ENCODE data around the gene DMAP1. TPM values are rescaled to one million over a fixed set of nuclear protein-coding genes. Genes with fewer than 3 reads are reported as not detected.
A peak's percentile ranks its signal among the peaks of the same experiment; 100 is the strongest.

Gene DMAP1
- total RNA-seq, 3 donors from 2014 or later (not counting 1 experiment from before 2014, with no cell fraction given) = 61.1 to 73.3 (median 67.3) TPM

- TF ChIP-seq CTCF (IDR thresholded peaks at IDR 0.05) = no peak
- Histone ChIP-seq H3K27ac (ENCODE audit: low read length) (no peak overlapping the region), H3K4me3 (ENCODE audit: low read length) (no peak overlapping the region), H3K4me1 (ENCODE audit: control insufficient read depth, insufficient read depth, low read length) (no peaks in the 10 kb centered on the region), H3K9me3 (ENCODE audit: control insufficient read depth, insufficient read depth, low read length) (no peaks in the 10 kb centered on the region), H3K36me3 (ENCODE audit: control insufficient read depth, insufficient read depth, low read length) (peaks cover 2% of the 10 kb centered on the region), H3K27me3 (ENCODE audit: control insufficient read depth, insufficient read depth, low read length) (no peaks in the 10 kb centered on the region)
- Mint-ChIP-seq H3K9me3 (no peaks in the 10 kb centered on the region), H3K4me1 (no peaks in the 10 kb centered on the region), H3K36me3 (no peaks in the 10 kb centered on the region), H3K4me3 (no peak overlapping the region), H3K27ac (no peak overlapping the region), H3K27me3 (ENCODE audit: low read depth in 2 of 2) (no peaks in the 10 kb centered on the region)
- 95% methylated on average over 16 of the region's 16 CpGs for WGBS (ENCODE audit: insufficient coverage)
- no peak for ATAC-seq
- no peak for DNase-seq
- intact Hi-C loops (cut with micrococcal nuclease) = no loop called here
Observed at GRCh38 chr1:44229435-44230167, 16.3 kb downstream of the DMAP1 start.

GRCh38 chr1:44230796-44231195, 17.5 kb downstream of the DMAP1 start:
- Histone ChIP-seq H3K4me3 (ENCODE audit: low read length) (no peak overlapping the region), H3K36me3 (ENCODE audit: control insufficient read depth, insufficient read depth, low read length) (peaks cover 2% of the 10 kb centered on the region), H3K9me3 (ENCODE audit: control insufficient read depth, insufficient read depth, low read length) (no peaks in the 10 kb centered on the region), H3K4me1 (ENCODE audit: control insufficient read depth, insufficient read depth, low read length) (no peaks in the 10 kb centered on the region), H3K27ac (ENCODE audit: low read length) (no peak overlapping the region), H3K27me3 (ENCODE audit: control insufficient read depth, insufficient read depth, low read length) (no peaks in the 10 kb centered on the region)
- 96% methylated on average over 3 of the region's 3 CpGs for WGBS (ENCODE audit: insufficient coverage)
- intact Hi-C loops (cut with micrococcal nuclease) = no loop called here
- DNase-seq = no peak
- Mint-ChIP-seq H3K9me3 (no peaks in the 10 kb centered on the region), H3K4me1 (no peaks in the 10 kb centered on the region), H3K4me3 (no peak overlapping the region), H3K36me3 (no peaks in the 10 kb centered on the region), H3K27ac (no peak overlapping the region), H3K27me3 (ENCODE audit: low read depth in 2 of 2) (no peaks in the 10 kb centered on the region)
- TF ChIP-seq CTCF (IDR thresholded peaks at IDR 0.05) = no peak
- no peak for ATAC-seq

- peaks cover 6% of the 10 kb centered on the region for H3K4me1 ChIP-seq (ENCODE audit: control insufficient read depth, insufficient read depth, low read length)
- no peak overlapping the region for H3K4me3 Mint-ChIP-seq
- H3K27me3 Mint-ChIP-seq (ENCODE audit: low read depth in 2 of 2) = no peaks in the 10 kb centered on the region
- ATAC-seq (no peak), DNase-seq (no peak)
- peaks cover 4 to 8% of the 10 kb centered on the region in 2 donors for H3K4me1 Mint-ChIP-seq
- intact Hi-C loops (cut with micrococcal nuclease) = no loop called here
- no peak overlapping the region for H3K27ac Mint-ChIP-seq
- H3K27ac ChIP-seq (ENCODE audit: low read length) = no peak overlapping the region
- H3K36me3 ChIP-seq (ENCODE audit: control insufficient read depth, insufficient read depth, low read length) = peaks cover 2% of the 10 kb centered on the region
- H3K4me3 ChIP-seq (ENCODE audit: low read length) = no peak overlapping the region
- no peaks in the 10 kb centered on the region for H3K9me3 ChIP-seq (ENCODE audit: control insufficient read depth, insufficient read depth, low read length)
- no peaks in the 10 kb centered on the region for H3K27me3 ChIP-seq (ENCODE audit: control insufficient read depth, insufficient read depth, low read length)
- no peaks in the 10 kb centered on the region for H3K9me3 Mint-ChIP-seq
- no peak for TF ChIP-seq CTCF (IDR thresholded peaks at IDR 0.05)
- whole genome bisulfite sequencing (ENCODE audit: insufficient coverage) = 100% methylated on average over 1 of the region's 1 CpG
- H3K36me3 Mint-ChIP-seq = no peaks in the 10 kb centered on the region
Observed at GRCh38 chr1:44233593-44233992, 20.3 kb downstream of the DMAP1 start.

- H3K4me1 Mint-ChIP-seq = peaks cover 9 to 14% of the 10 kb centered on the region in 2 donors
- Histone ChIP-seq H3K9me3 (ENCODE audit: control insufficient read depth, insufficient read depth, low read length) (no peaks in the 10 kb centered on the region), H3K4me1 (ENCODE audit: control insufficient read depth, insufficient read depth, low read length) (peaks cover 8% of the 10 kb centered on the region), H3K27ac (ENCODE audit: low read length) (no peak overlapping the region), H3K27me3 (ENCODE audit: control insufficient read depth, insufficient read depth, low read length) (no peaks in the 10 kb centered on the region), H3K36me3 (ENCODE audit: control insufficient read depth, insufficient read depth, low read length) (peaks cover 5% of the 10 kb centered on the region), H3K4me3 (ENCODE audit: low read length) (no peak overlapping the region)
- no peak for TF ChIP-seq CTCF (IDR thresholded peaks at IDR 0.05)
- no peak overlapping the region for H3K4me3 Mint-ChIP-seq
- H3K27me3 Mint-ChIP-seq (ENCODE audit: low read depth in 2 of 2) = no peaks in the 10 kb centered on the region
- H3K36me3 Mint-ChIP-seq = no peaks in the 10 kb centered on the region
- intact Hi-C loops (cut with micrococcal nuclease) = no loop called here
- no peak for DNase-seq
- WGBS (ENCODE audit: insufficient coverage) = 100% methylated on average over 5 of the region's 5 CpGs
- no peaks in the 10 kb centered on the region for H3K9me3 Mint-ChIP-seq
- no peak for ATAC-seq
- peak overlapping the region in 1 of 2 donors; percentile 55 for H3K27ac Mint-ChIP-seq
Observed at GRCh38 chr1:44235808-44236207, 22.5 kb downstream of the DMAP1 start.
